Activated T-cell treated with anti-CD3 and anti-CD28 coated beads, Interleukin-2, amount 50 U/mL, for 24 hours (primary cell): ENCODE data around the gene BMI1.
"Not testable (repeated sequence)": the region's sequence is repeated elsewhere in the genome, so short reads cannot be mapped to it uniquely, and the experiment has no call there.

Experiments
- DNase-seq: peaks from one replicate; pipeline ENCODE4 v3.0.0-alpha.2; 2020
- H3K27ac Mint-ChIP-seq: 2 replicates; pipeline ENCODE4 v1.8.0; 2020; ENCODE audit warnings: mild to moderate bottlenecking, mixed read lengths
- H3K27me3 Mint-ChIP-seq: 2 replicates; pipeline ENCODE4 v1.8.0; 2020; ENCODE audit warnings: mixed read lengths
- H3K36me3 Mint-ChIP-seq: 2 replicates; pipeline ENCODE4 v1.8.0; 2020; ENCODE audit warnings: low read depth, mixed read lengths
- H3K4me1 Mint-ChIP-seq: 2 replicates; pipeline ENCODE4 v1.8.0; 2020; ENCODE audit warnings: low read depth, mixed read lengths
- H3K4me3 Mint-ChIP-seq: 2 replicates; pipeline ENCODE4 v1.8.0; 2020; ENCODE audit warnings: mild to moderate bottlenecking, moderate library complexity, mixed read lengths
- H3K9me3 Mint-ChIP-seq: 2 replicates; pipeline ENCODE4 v1.8.0; 2020; ENCODE audit warnings: mixed read lengths

BMI1 gene

DNA sequence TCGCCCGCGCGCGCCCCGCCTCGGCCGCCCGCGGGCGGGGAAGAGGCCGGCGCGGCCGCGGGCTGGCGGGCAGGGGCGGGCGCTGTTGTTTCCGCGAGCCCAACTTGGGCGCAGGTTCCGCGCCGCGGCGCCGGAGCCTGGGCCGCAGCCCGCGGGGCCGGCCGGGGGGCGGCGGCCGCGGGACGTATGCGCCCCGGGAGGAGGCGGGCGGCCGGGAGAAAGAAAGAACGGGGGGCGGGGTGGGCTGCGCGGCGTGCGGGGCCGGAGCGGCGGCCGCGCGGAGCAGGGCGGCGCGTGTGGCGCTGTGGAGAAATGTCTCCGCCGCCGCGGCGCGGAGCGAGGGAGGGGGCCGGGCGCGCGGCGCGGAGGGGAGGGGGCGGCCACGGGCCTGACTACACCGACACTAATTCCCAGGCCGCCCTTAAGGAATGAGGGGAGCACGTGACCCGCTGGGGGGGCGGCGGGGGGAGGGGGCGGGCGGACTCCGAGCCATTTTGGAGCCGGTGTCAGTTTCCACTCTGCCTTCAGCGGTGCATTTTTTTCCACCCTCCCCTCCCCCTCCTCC is at the start of gene BMI1:
Gene BMI1, plus strand, starts transcription at position 509 of the 565 bp plus-strand sequence. CDS start 5,351 bp downstream, outside the sequence.
- H3K4me1 Mint-ChIP-seq, result peaks cover 59% of the 10 kb centered on the region
- peak; percentile 82 for DNase-seq
- H3K4me3 Mint-ChIP-seq, result peak within 1 kb of the TSS; percentile 93
- H3K36me3 Mint-ChIP-seq, result peaks cover 37% of the 10 kb centered on the region
- H3K27ac Mint-ChIP-seq, result peak within 1 kb of the TSS; percentile 92
- peaks cover 38% of the 10 kb centered on the region for H3K27me3 Mint-ChIP-seq
- no peaks in the 10 kb centered on the region for H3K9me3 Mint-ChIP-seq

DNA sequence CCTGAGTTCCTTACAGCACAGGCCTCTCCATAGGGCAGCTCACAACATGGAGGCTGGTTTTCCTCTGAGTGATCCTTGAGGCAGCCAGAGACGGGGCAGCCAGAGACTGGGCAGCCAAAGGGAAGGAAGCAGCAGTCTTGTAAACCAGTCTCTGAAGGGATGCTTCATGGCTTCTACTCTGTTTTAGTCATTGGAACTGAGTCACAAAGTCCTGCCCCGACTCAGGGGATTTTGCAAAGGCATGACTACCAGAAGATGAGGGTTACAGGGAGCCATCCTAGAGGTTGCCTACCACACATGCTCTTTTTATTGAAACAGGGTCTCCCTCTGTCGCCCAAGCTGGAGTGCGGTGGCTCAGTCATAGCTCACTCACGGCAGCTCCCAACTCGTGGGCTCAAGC is 49.1 kb upstream of the BMI1 start:
- Mint-ChIP-seq H3K27me3 (peaks cover 12% of the 10 kb centered on the region), H3K27ac (no peak overlapping the region), H3K9me3 (no peaks in the 10 kb centered on the region), H3K4me3 (no peak overlapping the region), H3K4me1 (peaks cover 12% of the 10 kb centered on the region), H3K36me3 (no peaks in the 10 kb centered on the region)
- DNase-seq, result no peak

DNA sequence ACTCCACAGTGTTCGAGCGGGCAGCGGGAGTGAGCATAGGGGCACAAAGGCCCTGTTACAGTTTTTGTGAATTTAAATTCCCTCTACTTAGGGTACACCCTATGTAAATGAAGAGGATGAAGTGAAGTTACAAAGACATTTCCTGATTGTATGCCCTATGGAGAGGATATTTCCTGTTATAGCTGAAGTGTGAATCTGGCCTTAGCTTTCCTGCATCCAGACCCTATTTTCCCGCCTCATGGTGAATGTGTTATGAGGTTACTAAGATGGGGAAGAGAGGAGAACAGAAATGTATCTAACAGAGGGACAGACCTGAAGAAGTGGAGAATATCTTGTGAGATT is 42.5 kb upstream of the BMI1 start:
- H3K9me3 Mint-ChIP-seq, result no peaks in the 10 kb centered on the region
- no peak overlapping the region for H3K4me3 Mint-ChIP-seq
- H3K27ac Mint-ChIP-seq, result no peak overlapping the region
- no peaks in the 10 kb centered on the region for H3K36me3 Mint-ChIP-seq
- no peaks in the 10 kb centered on the region for H3K27me3 Mint-ChIP-seq
- no peak for DNase-seq
- no peaks in the 10 kb centered on the region for H3K4me1 Mint-ChIP-seq

DNA sequence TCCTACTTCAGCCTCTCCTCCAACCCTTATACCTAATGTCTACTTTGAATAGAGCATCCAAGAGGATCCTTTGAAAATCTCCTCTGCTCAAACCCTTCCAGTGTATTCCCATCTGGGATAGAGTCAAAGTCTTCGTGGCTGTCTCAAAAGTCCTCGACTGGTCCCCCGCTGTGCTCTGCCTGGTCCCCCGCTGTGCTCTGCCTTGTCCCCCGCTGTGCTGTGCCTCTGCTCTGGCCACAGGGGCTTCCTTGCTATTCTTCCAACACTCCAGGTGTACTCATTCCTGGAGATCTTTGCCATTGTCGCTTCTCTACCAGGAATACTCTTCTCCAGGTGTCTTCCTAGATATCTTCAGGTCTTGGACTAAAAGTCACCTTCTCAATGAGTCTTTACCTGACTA is 40.8 kb upstream of the BMI1 start:
- Mint-ChIP-seq H3K4me3 (no peak overlapping the region), H3K9me3 (no peaks in the 10 kb centered on the region), H3K36me3 (no peaks in the 10 kb centered on the region), H3K27me3 (no peaks in the 10 kb centered on the region), H3K4me1 (no peaks in the 10 kb centered on the region), H3K27ac (no peak overlapping the region)
- no peak for DNase-seq

DNA sequence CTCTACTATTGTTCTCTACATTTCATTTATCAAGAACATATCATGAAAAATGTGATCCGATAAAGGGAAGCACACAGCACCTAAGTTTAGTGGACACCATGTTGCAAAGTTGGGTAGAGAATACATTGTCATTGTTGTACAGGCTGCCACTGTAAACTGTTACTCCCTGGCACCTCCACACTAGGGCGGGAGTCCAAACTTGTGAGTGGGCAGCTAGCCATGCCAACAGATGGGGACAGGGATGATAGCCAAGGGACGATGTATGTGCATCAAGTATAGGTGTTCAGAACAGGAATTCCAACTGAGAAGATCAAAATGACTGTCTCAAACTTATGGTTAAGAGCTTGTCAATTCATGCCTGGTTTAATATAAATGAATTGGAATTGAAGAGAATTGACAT is 35.8 kb upstream of the BMI1 start:
- Mint-ChIP-seq H3K9me3 (no peaks in the 10 kb centered on the region), H3K36me3 (no peaks in the 10 kb centered on the region), H3K27ac (no peak overlapping the region), H3K27me3 (no peaks in the 10 kb centered on the region), H3K4me1 (no peaks in the 10 kb centered on the region), H3K4me3 (no peak overlapping the region)
- DNase-seq, result no peak

DNA sequence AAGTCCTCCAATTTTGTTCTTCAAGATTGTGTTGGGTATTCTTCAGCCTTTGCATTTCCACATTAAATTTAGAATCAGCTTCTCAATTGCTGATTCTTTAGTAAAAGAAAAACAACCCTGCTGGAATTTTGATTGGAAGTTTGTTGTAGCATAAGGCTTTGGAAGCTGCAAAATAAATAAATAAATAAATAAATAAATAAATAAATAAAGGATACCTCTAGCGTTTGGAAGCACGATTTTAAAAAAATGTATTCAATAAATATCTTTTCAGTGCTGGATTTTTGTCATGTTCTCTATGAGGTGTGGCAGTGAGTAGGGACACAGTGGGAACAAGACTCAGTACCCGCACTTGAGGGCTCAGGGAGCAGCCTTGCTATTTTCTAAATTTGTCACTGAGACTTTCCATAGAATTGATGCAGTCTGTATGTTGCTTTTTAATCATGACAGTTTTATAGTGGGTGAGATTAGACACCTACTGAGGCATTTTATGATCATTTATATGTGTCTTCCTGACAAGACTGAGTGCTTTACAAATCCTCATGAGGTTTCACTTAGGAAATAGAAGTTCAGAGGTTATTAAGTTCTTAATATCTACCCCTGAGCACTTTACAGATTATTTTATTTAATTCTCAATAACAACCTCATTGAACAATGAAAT is 27.0 kb upstream of the BMI1 start:
- Mint-ChIP-seq H3K36me3 (no peaks in the 10 kb centered on the region), H3K4me1 (no peaks in the 10 kb centered on the region), H3K27ac (no peak overlapping the region), H3K9me3 (no peaks in the 10 kb centered on the region), H3K27me3 (peaks cover 14% of the 10 kb centered on the region), H3K4me3 (no peak overlapping the region)
- no peak for DNase-seq

DNA sequence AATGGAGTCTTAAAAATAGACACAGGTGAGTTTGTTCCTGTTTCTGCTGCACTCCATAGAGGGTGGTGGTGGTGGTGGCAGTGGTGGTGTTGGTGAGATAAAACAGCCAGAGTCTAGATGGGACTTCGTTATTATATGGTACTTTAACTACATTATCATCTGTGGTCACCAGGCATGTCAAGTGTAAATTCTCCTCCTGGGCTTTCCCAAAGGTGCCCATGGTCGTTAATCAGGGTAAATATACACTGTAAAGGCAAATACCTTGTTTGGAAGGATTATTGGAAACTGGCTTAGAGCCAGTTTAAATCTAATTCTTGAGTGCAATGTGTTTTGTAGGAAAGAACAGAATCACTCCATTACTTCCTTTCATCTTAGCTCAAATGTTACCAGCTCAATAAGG is 26.2 kb upstream of the BMI1 start:
- H3K4me3 Mint-ChIP-seq, result no peak overlapping the region
- H3K9me3 Mint-ChIP-seq, result no peaks in the 10 kb centered on the region
- peaks cover 15% of the 10 kb centered on the region for H3K27me3 Mint-ChIP-seq
- no peak for DNase-seq
- H3K27ac Mint-ChIP-seq, result no peak overlapping the region
- H3K36me3 Mint-ChIP-seq, result no peaks in the 10 kb centered on the region
- no peaks in the 10 kb centered on the region for H3K4me1 Mint-ChIP-seq

DNA sequence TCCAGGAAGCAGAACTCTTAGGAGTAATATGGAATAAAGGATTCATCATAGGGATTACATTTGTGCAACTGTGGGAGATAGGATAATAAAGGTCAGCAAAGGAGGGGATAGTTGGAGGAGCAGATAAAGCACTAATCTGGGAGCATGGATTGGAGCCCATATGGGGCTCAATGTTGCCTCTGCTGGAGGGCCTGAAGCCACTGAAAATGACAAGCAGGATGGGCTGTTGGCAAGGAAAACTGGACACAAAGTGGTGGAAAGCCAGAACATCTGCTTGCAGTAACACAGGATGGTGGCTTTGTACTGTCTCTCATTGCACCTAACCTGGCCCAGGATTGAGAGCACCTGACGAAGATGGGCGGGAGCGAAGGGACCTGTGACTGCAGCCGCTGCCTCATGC is 19.7 kb upstream of the BMI1 start:
- H3K4me3 Mint-ChIP-seq, result no peak overlapping the region
- no peaks in the 10 kb centered on the region for H3K9me3 Mint-ChIP-seq
- H3K27ac Mint-ChIP-seq, result no peak overlapping the region
- no peaks in the 10 kb centered on the region for H3K36me3 Mint-ChIP-seq
- DNase-seq, result no peak
- H3K27me3 Mint-ChIP-seq, result peaks cover 9% of the 10 kb centered on the region
- no peaks in the 10 kb centered on the region for H3K4me1 Mint-ChIP-seq

DNA sequence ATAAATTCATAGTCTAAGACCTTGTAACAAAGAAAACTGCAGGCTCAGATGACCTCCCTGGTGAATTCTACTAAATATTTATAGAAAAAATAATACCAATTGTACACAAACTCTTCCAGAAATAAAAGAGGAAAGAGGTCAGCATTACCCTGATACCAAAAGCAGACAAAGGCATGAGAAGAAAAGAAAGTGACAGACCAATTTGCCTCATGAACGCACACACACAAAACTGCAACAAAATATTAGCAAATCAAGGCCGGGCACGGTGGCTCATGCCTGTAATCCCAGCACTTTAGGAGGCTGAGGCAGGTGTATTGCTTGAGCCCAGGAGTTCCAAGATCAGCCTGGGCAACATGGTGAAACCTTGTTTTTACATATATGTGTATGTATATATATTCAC is 17.4 kb upstream of the BMI1 start:
- Mint-ChIP-seq H3K27ac (no peak overlapping the region), H3K4me1 (peaks cover 9% of the 10 kb centered on the region), H3K4me3 (no peak overlapping the region), H3K36me3 (no peaks in the 10 kb centered on the region), H3K9me3 (no peaks in the 10 kb centered on the region), H3K27me3 (peaks cover 14% of the 10 kb centered on the region)
- no peak for DNase-seq

DNA sequence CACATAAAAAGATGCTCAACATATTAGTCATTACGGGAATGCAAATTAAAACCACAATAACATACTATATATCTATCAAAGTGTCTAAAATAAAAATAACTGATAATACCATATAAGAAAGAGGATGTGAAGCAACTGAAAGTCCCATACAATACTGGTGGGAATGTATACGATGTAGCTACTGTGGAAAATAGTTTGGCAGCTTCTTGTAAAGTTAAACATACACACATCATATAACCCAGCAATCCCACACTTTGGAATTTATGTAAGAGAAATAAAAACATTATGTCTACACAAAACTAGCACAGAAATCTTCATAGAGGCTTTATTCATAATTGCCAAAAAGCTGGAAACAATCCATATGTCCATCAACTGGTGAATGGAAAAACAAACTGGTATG is 15.2 kb upstream of the BMI1 start:
- H3K36me3 Mint-ChIP-seq, result no peaks in the 10 kb centered on the region
- peaks cover 15% of the 10 kb centered on the region for H3K4me1 Mint-ChIP-seq
- peaks cover 12% of the 10 kb centered on the region for H3K27me3 Mint-ChIP-seq
- no peaks in the 10 kb centered on the region for H3K9me3 Mint-ChIP-seq
- no peak overlapping the region for H3K27ac Mint-ChIP-seq
- DNase-seq, result no peak
- no peak overlapping the region for H3K4me3 Mint-ChIP-seq

DNA sequence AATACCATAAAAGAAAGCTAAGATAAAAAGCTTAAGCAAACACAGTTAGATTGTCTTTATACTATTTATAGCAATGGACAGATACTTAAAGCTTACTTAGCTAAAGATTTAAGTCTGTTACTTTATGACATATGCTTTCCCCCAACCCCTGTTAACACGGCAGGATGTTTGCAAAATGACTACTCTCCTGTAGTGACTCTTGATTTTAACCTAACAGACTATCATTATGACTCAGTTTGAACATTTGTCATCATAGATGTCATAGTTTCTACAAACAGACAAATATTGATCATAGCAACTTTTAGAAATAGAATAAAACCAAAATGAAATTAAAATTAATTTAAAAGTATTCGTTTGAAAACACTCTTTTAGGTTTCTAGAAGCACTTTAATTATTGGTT is 12.5 kb upstream of the BMI1 start:
- no peaks in the 10 kb centered on the region for H3K36me3 Mint-ChIP-seq
- peaks cover 15% of the 10 kb centered on the region for H3K4me1 Mint-ChIP-seq
- no peak overlapping the region for H3K4me3 Mint-ChIP-seq
- H3K9me3 Mint-ChIP-seq, result no peaks in the 10 kb centered on the region
- no peak overlapping the region for H3K27ac Mint-ChIP-seq
- no peak for DNase-seq
- peaks cover 18% of the 10 kb centered on the region for H3K27me3 Mint-ChIP-seq

DNA sequence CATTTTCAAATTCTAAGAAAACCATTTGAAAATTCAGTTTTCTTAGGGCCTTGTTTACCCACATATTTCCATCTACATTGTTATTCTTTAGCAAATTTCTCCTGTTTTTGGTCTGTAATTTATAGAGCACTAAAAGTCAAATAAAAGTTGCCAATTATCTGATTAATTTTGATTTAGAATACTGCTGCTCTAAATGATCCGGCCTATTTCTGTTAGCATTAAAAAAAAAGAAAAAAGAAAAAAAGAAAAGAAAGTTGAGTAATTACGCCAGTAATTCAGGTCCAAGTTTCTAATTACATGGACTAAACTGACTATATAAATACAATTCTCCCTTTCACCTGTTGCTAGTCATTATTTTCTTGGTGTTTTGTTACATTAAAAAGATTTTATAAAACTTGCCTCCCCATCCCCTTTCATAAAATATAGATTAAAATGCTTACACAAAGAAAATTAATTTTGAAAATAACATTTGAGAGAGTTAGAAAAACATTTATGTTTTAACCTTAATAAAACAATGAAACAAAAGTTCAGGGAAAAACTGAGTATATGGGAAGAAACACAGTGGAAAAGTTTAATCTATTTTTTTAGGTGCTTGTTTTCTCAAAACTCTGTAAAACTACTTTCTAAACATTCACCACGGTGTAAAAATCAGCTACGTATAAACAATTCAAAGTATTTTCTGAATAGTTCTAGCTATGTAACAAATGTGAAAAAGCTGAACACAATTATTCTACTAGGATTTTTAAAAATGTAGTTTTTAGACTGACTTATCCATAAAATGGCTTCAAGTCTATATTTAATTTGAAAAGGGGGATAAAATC is 11.5 kb upstream of the BMI1 start:
- Mint-ChIP-seq H3K4me3 (no peak overlapping the region), H3K9me3 (no peaks in the 10 kb centered on the region), H3K27ac (no peak overlapping the region), H3K4me1 (peaks cover 15% of the 10 kb centered on the region), H3K36me3 (no peaks in the 10 kb centered on the region), H3K27me3 (peaks cover 18% of the 10 kb centered on the region)
- DNase-seq, result no peak

DNA sequence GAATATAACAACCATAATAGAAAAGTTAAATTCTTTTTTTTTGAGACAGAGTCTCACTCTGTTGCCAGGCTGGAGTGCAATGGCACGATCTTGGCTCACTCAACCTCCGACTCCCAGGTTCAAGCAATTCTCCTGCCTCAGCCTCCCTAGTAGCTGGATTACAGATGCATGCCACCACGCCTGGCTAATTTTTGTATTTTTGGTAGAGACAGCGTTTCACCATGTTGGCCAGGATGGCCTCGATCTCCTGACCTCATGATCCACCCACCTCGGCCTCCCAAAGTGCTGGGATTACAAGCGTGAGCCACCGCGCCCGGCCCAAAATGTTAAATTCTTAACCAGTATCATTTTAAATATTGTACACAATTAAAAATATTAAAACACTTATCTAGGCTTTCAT is 10.9 kb upstream of the BMI1 start:
- not testable (repeated sequence) for H3K36me3 Mint-ChIP-seq, DNase-seq, H3K4me3 Mint-ChIP-seq, H3K27ac Mint-ChIP-seq, H3K9me3 Mint-ChIP-seq
- Mint-ChIP-seq H3K27me3 (peaks cover 21% of the 10 kb centered on the region), H3K4me1 (peaks cover 19% of the 10 kb centered on the region)

DNA sequence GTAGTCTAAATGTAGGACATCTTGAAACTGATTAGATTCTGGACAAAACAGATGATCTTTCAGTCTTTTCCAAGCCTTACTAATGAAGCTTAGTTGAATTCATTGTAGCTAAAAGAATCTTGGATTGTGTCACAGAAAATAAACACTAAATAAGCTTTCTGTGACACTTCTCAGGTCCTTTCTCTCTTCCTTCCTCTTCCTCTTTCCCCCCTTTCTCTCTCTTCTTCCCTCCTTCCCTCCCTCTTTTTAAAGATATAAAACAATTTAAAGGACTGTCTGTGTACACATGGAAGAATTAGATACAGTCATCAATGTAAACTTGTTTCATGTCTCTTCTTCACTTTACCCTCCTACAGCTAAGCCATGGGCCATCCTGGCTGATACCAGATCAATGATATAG is 10.0 kb upstream of the BMI1 start:
- Mint-ChIP-seq H3K4me1 (peaks cover 28% of the 10 kb centered on the region), H3K9me3 (no peaks in the 10 kb centered on the region), H3K4me3 (no peak overlapping the region), H3K27me3 (peaks cover 26% of the 10 kb centered on the region), H3K36me3 (peaks cover 3% of the 10 kb centered on the region), H3K27ac (no peak overlapping the region)
- no peak for DNase-seq

DNA sequence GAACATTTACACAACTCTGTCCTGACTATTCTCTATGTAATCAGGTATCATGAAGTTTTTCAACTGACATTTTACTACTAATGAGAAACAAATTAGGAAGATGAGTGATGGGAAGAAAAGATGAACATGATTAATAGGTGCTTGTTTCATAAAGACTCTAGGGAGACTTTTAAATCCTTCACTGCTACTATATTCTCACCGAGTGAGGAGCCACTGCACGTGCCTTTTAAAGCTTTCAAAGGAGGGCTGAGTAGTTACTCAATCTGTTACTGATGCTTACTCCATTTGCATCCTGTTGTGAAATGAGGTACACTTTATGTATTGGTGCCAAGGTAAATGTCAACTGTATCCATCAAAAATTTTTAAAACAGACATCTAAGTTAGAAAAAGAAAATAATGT is 6.0 kb upstream of the BMI1 start:
- Mint-ChIP-seq H3K27ac (peak overlapping the region; percentile 88), H3K27me3 (peaks cover 20% of the 10 kb centered on the region), H3K4me3 (peak overlapping the region; percentile 88), H3K9me3 (no peaks in the 10 kb centered on the region), H3K4me1 (peaks cover 38% of the 10 kb centered on the region), H3K36me3 (peaks cover 18% of the 10 kb centered on the region)
- no peak for DNase-seq
